DOHH2 (cell line): Measurements from ENCODE around the gene TRIL.

Experiments
- EZH2phosphoT487 ChIP-seq: fragments of 200-600 bp; sonication (generic); IDR thresholded peaks from 2 replicates; pipeline ENCODE4 v1.6.1; 2017; ENCODE audit warnings: borderline replicate concordance, mild to moderate bottlenecking, antibody characterized with exemption, low read length, moderate library complexity, mixed read lengths
- TF ChIP-seq, protein P1 (sequence below): fragments of 200-600 bp; sonication (generic); IDR thresholded peaks from one replicate; pipeline ENCODE4 v1.5.1; 2014; ENCODE audit warnings: antibody characterized with exemption, mild to moderate bottlenecking, low read depth, low read length; ENCODE audit not compliant: poor library complexity, severe bottlenecking

DNA sequence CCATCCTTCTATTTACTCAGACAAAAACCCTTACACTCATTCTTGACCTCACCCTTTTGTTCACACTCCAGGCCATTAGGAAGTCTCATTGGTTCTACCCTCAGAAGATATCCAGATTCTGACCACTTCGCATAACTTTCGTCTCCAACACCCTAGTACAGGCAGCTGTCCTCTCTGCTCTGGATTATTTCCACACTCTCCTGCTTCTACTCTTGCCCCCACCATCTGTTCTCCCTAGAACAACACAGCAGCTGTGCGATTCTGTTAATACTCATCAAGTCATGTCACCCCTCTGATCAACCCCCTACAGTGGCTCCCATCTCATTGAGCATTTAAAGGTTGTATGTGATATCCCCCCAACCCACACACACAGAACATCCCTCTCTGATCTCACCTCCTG is 15.5 kb upstream of the TRIL start:
- TF ChIP-seq, protein P1, sequence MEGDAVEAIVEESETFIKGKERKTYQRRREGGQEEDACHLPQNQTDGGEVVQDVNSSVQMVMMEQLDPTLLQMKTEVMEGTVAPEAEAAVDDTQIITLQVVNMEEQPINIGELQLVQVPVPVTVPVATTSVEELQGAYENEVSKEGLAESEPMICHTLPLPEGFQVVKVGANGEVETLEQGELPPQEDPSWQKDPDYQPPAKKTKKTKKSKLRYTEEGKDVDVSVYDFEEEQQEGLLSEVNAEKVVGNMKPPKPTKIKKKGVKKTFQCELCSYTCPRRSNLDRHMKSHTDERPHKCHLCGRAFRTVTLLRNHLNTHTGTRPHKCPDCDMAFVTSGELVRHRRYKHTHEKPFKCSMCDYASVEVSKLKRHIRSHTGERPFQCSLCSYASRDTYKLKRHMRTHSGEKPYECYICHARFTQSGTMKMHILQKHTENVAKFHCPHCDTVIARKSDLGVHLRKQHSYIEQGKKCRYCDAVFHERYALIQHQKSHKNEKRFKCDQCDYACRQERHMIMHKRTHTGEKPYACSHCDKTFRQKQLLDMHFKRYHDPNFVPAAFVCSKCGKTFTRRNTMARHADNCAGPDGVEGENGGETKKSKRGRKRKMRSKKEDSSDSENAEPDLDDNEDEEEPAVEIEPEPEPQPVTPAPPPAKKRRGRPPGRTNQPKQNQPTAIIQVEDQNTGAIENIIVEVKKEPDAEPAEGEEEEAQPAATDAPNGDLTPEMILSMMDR: no peak
- no peak for TF ChIP-seq EZH2phosphoT487
